Breast epithelium (tissue), 3 donors: Measurements from ENCODE around the gene SNAPC5.

ENCODE experiments used
- POLR2A ChIP-seq: fragments of 450-650 bp; IDR thresholded peaks from one replicate; pipeline ENCODE4 v1.6.1; 2016; ENCODE audit warnings: antibody characterized with exemption, mild to moderate bottlenecking, moderate library complexity
- POLR2AphosphoS5 ChIP-seq, 3 donors: sonication (generic); formaldehyde crosslinking; IDR thresholded peaks; one replicate each; pipeline ENCODE4 v1.6.1; 2017; ENCODE audit warnings: antibody characterized with exemption in 3 of 3
- TF ChIP-seq, protein P1 (sequence below), 3 donors: fragments of 450-650 bp; IDR thresholded peaks; one replicate each; pipeline ENCODE4 v1.5.1; 2016 to 2017; ENCODE audit warnings: antibody characterized with exemption in 3 of 3, mild to moderate bottlenecking in 3 of 3, moderate library complexity in 3 of 3

DNA sequence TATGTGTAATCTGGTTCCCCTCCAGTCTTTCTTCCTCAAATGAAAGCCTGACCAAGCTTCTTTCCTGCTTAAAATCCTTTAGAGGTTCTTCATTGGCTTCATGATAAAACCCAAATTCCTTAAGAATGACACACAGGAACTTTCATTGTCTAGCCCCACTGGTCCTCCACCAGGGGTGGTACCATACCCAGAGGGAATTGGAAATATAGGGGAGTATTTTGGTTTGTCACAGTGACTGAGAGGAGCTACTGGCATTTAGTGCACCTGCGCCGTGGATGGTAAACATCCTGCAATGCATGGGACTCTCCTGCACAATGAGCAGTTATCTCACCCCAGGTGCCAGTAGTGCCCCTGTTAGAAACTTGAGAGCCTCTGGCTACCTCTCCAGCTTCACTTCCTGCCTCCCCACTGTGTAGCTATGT is 18.4 kb upstream of the SNAPC5 start:
- TF ChIP-seq POLR2A: no peak
- TF ChIP-seq, protein P1, sequence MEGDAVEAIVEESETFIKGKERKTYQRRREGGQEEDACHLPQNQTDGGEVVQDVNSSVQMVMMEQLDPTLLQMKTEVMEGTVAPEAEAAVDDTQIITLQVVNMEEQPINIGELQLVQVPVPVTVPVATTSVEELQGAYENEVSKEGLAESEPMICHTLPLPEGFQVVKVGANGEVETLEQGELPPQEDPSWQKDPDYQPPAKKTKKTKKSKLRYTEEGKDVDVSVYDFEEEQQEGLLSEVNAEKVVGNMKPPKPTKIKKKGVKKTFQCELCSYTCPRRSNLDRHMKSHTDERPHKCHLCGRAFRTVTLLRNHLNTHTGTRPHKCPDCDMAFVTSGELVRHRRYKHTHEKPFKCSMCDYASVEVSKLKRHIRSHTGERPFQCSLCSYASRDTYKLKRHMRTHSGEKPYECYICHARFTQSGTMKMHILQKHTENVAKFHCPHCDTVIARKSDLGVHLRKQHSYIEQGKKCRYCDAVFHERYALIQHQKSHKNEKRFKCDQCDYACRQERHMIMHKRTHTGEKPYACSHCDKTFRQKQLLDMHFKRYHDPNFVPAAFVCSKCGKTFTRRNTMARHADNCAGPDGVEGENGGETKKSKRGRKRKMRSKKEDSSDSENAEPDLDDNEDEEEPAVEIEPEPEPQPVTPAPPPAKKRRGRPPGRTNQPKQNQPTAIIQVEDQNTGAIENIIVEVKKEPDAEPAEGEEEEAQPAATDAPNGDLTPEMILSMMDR (IDR thresholded peaks at IDR 0.05): no peak
- no peak for TF ChIP-seq POLR2AphosphoS5 (IDR thresholded peaks at IDR 0.05)
